PC-3 (cell line): Measurements from ENCODE around the gene GLRA3. TPM values are rescaled to one million over a fixed set of nuclear protein-coding genes. Genes with fewer than 3 reads are reported as not detected.

Experiments used
- ATAC-seq: fragments of 200-7000 bp; cut with Tn5 transposase; 2 replicates; pipeline ENCODE4 v1.9.1; 2020; ENCODE audit warnings: mild to moderate bottlenecking, moderate library complexity
- BruUV-seq: library from RNA; stranded (reverse); fragments of 400-500 nt; replicated peaks from 2 replicates; lab custom pipeline; 2021; lab: Mats Ljungman, UMichigan
- CTCF ChIA-PET: fragments of 300-600 bp; sonication (Branson Sonifier 250); formaldehyde crosslinking; loops from one replicate; lab custom pipeline; 2022; ENCODE audit warnings: antibody characterized with exemption; lab: Charles Lee
- POLR2A ChIA-PET: fragments of 300-600 bp; sonication (Branson Sonifier 250); formaldehyde crosslinking; loops from one replicate; lab custom pipeline; 2022; ENCODE audit warnings: antibody characterized with exemption; ENCODE audit not compliant: unreplicated experiment; lab: Charles Lee
- DNase-seq: peaks from one replicate; pipeline ENCODE4 v3.0.0-alpha.2; 2015
- H2AFZ ChIP-seq: fragments of 300-600 bp; sonication (generic); 2 replicates; pipeline ENCODE4 v1.6.0; 2016; ENCODE audit warnings: antibody characterized with exemption, low read length
- H3F3A ChIP-seq: fragments of 300-600 bp; sonication (generic); one replicate; pipeline ENCODE4 v1.6.0; 2017; ENCODE audit warnings: antibody characterized with exemption, low read length, control low read depth, mild to moderate bottlenecking; ENCODE audit not compliant: unreplicated experiment
- H3K27ac ChIP-seq: fragments of 300-600 bp; sonication (generic); 2 replicates; pipeline ENCODE4 v1.5.1; 2016; ENCODE audit warnings: mild to moderate bottlenecking, low read length
- H3K27me3 ChIP-seq: fragments of 300-600 bp; sonication (generic); 2 replicates; pipeline ENCODE4 v1.6.1; 2016; ENCODE audit warnings: low read length, mixed read lengths
- H3K36me3 ChIP-seq: fragments of 300-600 bp; sonication (generic); 2 replicates; pipeline ENCODE4 v1.6.1; 2016; ENCODE audit warnings: low read depth, mixed run types, low read length, mixed read lengths
- H3K4me1 ChIP-seq: fragments of 300-600 bp; sonication (generic); 2 replicates; pipeline ENCODE4 v1.5.1; 2016; ENCODE audit warnings: low read length; ENCODE audit not compliant: insufficient read depth
- H3K4me2 ChIP-seq: fragments of 300-600 bp; sonication (generic); 2 replicates; pipeline ENCODE4 v1.6.0; 2016; ENCODE audit warnings: low read length
- H3K4me3 ChIP-seq: fragments of 300-600 bp; sonication (generic); 2 replicates; pipeline ENCODE4 v1.5.1; 2016; ENCODE audit warnings: mild to moderate bottlenecking, low read length, mixed read lengths
- H3K79me2 ChIP-seq: fragments of 300-600 bp; sonication (generic); 2 replicates; pipeline ENCODE4 v1.6.1; 2017; ENCODE audit warnings: low read length, mixed read lengths
- H3K9ac ChIP-seq: fragments of 300-600 bp; sonication (generic); 2 replicates; pipeline ENCODE4 v1.6.0; 2016; ENCODE audit warnings: mild to moderate bottlenecking, low read length
- H3K9me2 ChIP-seq: fragments of 300-600 bp; sonication (generic); replicated peaks from 2 replicates; pipeline ENCODE4 v1.6.1; 2016; ENCODE audit warnings: mixed run types, low read length, mixed read lengths
- H3K9me3 ChIP-seq: fragments of 300-600 bp; sonication (generic); 2 replicates; pipeline ENCODE4 v1.6.1; 2016; ENCODE audit warnings: low read length, mixed read lengths
- H4K20me1 ChIP-seq: fragments of 300-600 bp; sonication (generic); 2 replicates; pipeline ENCODE4 v1.6.1; 2016; ENCODE audit warnings: low read length, mixed read lengths
- CTCF ChIP-seq: fragments of 300-600 bp; sonication (generic); conservative IDR thresholded peaks from 2 replicates; pipeline ENCODE4 v1.5.1; 2017; ENCODE audit warnings: antibody characterized with exemption, low read depth, mild to moderate bottlenecking, low read length
- EZH2 ChIP-seq: fragments of 300-600 bp; sonication (generic); IDR thresholded peaks from one replicate; pipeline ENCODE4 v1.6.1; 2017; ENCODE audit warnings: antibody characterized with exemption, mild to moderate bottlenecking, low read length; ENCODE audit not compliant: unreplicated experiment
- EZH2phosphoT487 ChIP-seq: fragments of 300-600 bp; sonication (generic); IDR thresholded peaks from 2 replicates; pipeline ENCODE4 v1.6.1; 2018; ENCODE audit warnings: mild to moderate bottlenecking, antibody characterized with exemption, low read length, borderline replicate concordance
- intact Hi-C: fragments of 100-400 bp; cut with micrococcal nuclease; formaldehyde crosslinking; loops from 2 replicates; pipeline ENCODE4 v1.9.0; 2023
- total RNA-seq: library from RNA; depleted of rRNA; stranded (reverse); fragments of >200 nt; gene quantifications from 2 replicates; pipeline ENCODE4 v1.2.3, GENCODE V29; 2014

GLRA3 gene
- total RNA-seq, 1 experiment from 2014 or later, result not detected

GRCh38 chr4:174658246-174658645 lies 170.8 kb downstream of the GLRA3 start:
- no peak overlapping the region for H2AFZ ChIP-seq
- BruUV-seq, result no TSS peak
- no peak overlapping the region for H3K27ac ChIP-seq
- DNase-seq, result no peak
- no peaks in the 10 kb centered on the region for H3K79me2 ChIP-seq
- H4K20me1 ChIP-seq, result no peaks in the 10 kb centered on the region
- TF ChIP-seq EZH2phosphoT487 (no peak), EZH2 (no peak), CTCF (no peak)
- H3K9ac ChIP-seq, result no peak overlapping the region
- no peaks in the 10 kb centered on the region for H3K9me2 ChIP-seq
- no peak for ATAC-seq
- no peaks in the 10 kb centered on the region for H3F3A ChIP-seq
- H3K4me2 ChIP-seq, result no peak overlapping the region
- intact Hi-C loops, result no loop called here
- CTCF ChIA-PET, result no interaction called here
- no peaks in the 10 kb centered on the region; the same call in 1 of the 2 replicates for H3K4me1 ChIP-seq
- no peaks in the 10 kb centered on the region for H3K27me3 ChIP-seq
- no peaks in the 10 kb centered on the region for H3K9me3 ChIP-seq
- POLR2A ChIA-PET, result no interaction called here
- no peak overlapping the region for H3K4me3 ChIP-seq
- no peaks in the 10 kb centered on the region for H3K36me3 ChIP-seq

GRCh38 chr4:174657472-174657871 lies 171.6 kb downstream of the GLRA3 start:
- H3K27ac ChIP-seq, result no peak overlapping the region
- no peaks in the 10 kb centered on the region for H3K36me3 ChIP-seq
- H3K4me2 ChIP-seq, result no peak overlapping the region
- ATAC-seq, result no peak
- H3K9me2 ChIP-seq, result no peaks in the 10 kb centered on the region
- no peaks in the 10 kb centered on the region for H3K4me1 ChIP-seq
- no peaks in the 10 kb centered on the region for H4K20me1 ChIP-seq
- H3F3A ChIP-seq, result no peaks in the 10 kb centered on the region
- no peak overlapping the region for H3K9ac ChIP-seq
- no peaks in the 10 kb centered on the region for H3K9me3 ChIP-seq
- BruUV-seq, result no TSS peak
- no peaks in the 10 kb centered on the region for H3K79me2 ChIP-seq
- H3K27me3 ChIP-seq, result no peaks in the 10 kb centered on the region
- no peak overlapping the region for H2AFZ ChIP-seq
- POLR2A ChIA-PET, result no interaction called here
- intact Hi-C loops, result no loop called here
- DNase-seq, result no peak
- CTCF ChIA-PET, result no interaction called here
- no peak overlapping the region for H3K4me3 ChIP-seq
- TF ChIP-seq CTCF (no peak), EZH2 (no peak), EZH2phosphoT487 (no peak)

DNA sequence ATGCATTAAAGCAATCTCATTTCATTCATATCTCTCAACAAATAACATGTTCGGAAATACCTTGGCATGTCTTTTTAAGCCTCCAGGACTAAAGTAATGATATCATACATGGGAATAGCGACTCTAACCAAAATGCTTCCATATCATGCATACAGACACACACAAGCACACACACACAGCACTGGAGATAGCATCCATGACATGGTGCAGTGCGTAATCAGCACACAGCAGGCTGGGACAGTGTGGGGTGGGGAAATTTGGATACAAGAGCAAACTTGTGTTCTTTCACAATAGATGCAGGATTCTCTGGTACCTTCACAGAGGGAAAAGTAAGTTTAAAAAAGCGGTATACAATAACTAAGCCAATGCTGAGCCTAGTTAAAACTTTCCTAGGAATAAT lies 174.4 kb downstream of the GLRA3 start:
- Histone ChIP-seq H3K27ac (no peak overlapping the region), H3K9me3 (no peaks in the 10 kb centered on the region), H3K9ac (no peak overlapping the region), H3K36me3 (no peaks in the 10 kb centered on the region), H3K4me3 (no peak overlapping the region), H3K27me3 (no peaks in the 10 kb centered on the region), H3K4me1 (no peaks in the 10 kb centered on the region), H3K79me2 (no peaks in the 10 kb centered on the region), H4K20me1 (no peaks in the 10 kb centered on the region), H3F3A (no peaks in the 10 kb centered on the region), H3K4me2 (no peak overlapping the region), H3K9me2 (no peaks in the 10 kb centered on the region), H2AFZ (no peak overlapping the region)
- ATAC-seq (no peak), DNase-seq (no peak)
- TF ChIP-seq CTCF (no peak), EZH2 (no peak), EZH2phosphoT487 (no peak)
- POLR2A ChIA-PET, result no interaction called here
- intact Hi-C loops, result no loop called here
- BruUV-seq, result no TSS peak
- CTCF ChIA-PET, result no interaction called here
